RWPE2 (cell line): ENCODE measurements around the gene GRK5.
"Not testable (repeated sequence)": the region's sequence is repeated elsewhere in the genome, so short reads cannot be mapped to it uniquely, and the experiment has no call there.

Experiments
- ATAC-seq: fragments of 200-7000 bp; cut with Tn5 transposase; 3 replicates; pipeline ENCODE4 v1.9.1; 2021; ENCODE audit warnings: low read depth
- DNase-seq: peaks from one replicate; pipeline ENCODE4 v3.0.0-alpha.2; 2020; ENCODE audit warnings: low spot score
- H3K27ac ChIP-seq: fragments of 450-650 bp; 2 replicates; pipeline ENCODE4 v1.5.1; 2017; ENCODE audit warnings: mild to moderate bottlenecking; ENCODE audit not compliant: poor library complexity, severe bottlenecking
- H3K27me3 ChIP-seq: fragments of 250-450 bp; sonication (Bioruptor Pico); 2 replicates; pipeline ENCODE4 v1.5.1; 2021; ENCODE audit warnings: mild to moderate bottlenecking, moderate library complexity; ENCODE audit not compliant: insufficient read depth, poor library complexity, severe bottlenecking
- H3K36me3 ChIP-seq: fragments of 250-450 bp; sonication (Bioruptor Pico); 2 replicates; pipeline ENCODE4 v1.5.1; 2020; ENCODE audit warnings: low read depth, mild to moderate bottlenecking, moderate library complexity
- H3K4me1 ChIP-seq: fragments of 250-450 bp; sonication (Bioruptor Pico); 2 replicates; pipeline ENCODE4 v1.5.1; 2021; ENCODE audit warnings: mild to moderate bottlenecking, moderate library complexity; ENCODE audit not compliant: insufficient read depth, poor library complexity, severe bottlenecking
- H3K4me3 ChIP-seq: fragments of 250-450 bp; sonication (Bioruptor Pico); 2 replicates; pipeline ENCODE4 v1.5.1; 2021; ENCODE audit warnings: mild to moderate bottlenecking, moderate library complexity; ENCODE audit not compliant: severe bottlenecking
- H3K9me3 ChIP-seq: fragments of 250-450 bp; sonication (Bioruptor Pico); 2 replicates; pipeline ENCODE4 v1.5.1; 2021; ENCODE audit warnings: mild to moderate bottlenecking, moderate library complexity; ENCODE audit not compliant: severe bottlenecking
- TF ChIP-seq, protein P1 (sequence below): fragments of 450-650 bp; IDR thresholded peaks from one replicate; pipeline ENCODE4 v1.5.1; 2017; ENCODE audit warnings: mild to moderate bottlenecking, moderate library complexity; ENCODE audit not compliant: poor library complexity, severe bottlenecking

Gene GRK5

DNA sequence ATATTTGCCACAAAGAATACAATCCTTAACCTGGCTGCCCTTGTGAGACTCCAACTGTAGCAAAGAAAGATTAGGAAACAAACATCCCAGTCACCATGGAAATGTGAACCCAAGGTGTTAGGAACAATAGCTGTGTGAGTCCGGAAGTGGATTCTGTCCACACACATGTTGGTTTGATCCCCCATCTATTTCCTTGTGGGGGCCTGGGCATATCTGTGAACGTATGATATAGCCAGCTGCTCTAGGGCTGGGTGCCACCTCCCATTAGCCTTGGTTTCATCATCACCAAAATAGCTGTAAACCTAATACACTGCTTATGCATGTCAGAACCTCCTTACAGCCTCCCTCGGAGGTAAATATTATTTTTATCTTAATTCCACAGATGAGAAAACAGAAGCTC, 26.4 kb downstream of the GRK5 start:
- Histone ChIP-seq H3K4me1 (peaks cover 11% of the 10 kb centered on the region), H3K27ac (no peak overlapping the region), H3K27me3 (no peaks in the 10 kb centered on the region), H3K9me3 (no peaks in the 10 kb centered on the region), H3K36me3 (no peaks in the 10 kb centered on the region), H3K4me3 (no peak overlapping the region)
- TF ChIP-seq, protein P1, sequence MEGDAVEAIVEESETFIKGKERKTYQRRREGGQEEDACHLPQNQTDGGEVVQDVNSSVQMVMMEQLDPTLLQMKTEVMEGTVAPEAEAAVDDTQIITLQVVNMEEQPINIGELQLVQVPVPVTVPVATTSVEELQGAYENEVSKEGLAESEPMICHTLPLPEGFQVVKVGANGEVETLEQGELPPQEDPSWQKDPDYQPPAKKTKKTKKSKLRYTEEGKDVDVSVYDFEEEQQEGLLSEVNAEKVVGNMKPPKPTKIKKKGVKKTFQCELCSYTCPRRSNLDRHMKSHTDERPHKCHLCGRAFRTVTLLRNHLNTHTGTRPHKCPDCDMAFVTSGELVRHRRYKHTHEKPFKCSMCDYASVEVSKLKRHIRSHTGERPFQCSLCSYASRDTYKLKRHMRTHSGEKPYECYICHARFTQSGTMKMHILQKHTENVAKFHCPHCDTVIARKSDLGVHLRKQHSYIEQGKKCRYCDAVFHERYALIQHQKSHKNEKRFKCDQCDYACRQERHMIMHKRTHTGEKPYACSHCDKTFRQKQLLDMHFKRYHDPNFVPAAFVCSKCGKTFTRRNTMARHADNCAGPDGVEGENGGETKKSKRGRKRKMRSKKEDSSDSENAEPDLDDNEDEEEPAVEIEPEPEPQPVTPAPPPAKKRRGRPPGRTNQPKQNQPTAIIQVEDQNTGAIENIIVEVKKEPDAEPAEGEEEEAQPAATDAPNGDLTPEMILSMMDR: no peak
- DNase-seq (no peak), ATAC-seq (no peak)

- ATAC-seq (0 out of 3 replicates have a peak, but pooled peaks have one; percentile 29), DNase-seq (no peak)
- H3K27ac ChIP-seq: no peak overlapping the region
Observed at GRCh38 chr10:119235356-119235755, 28.0 kb downstream of the GRK5 start.

GRCh38 chr10:119237722-119238436, 30.5 kb downstream of the GRK5 start:
- Histone ChIP-seq H3K4me1 (peaks cover 11% of the 10 kb centered on the region), H3K27me3 (no peaks in the 10 kb centered on the region), H3K27ac (no peak overlapping the region), H3K9me3 (no peaks in the 10 kb centered on the region), H3K36me3 (no peaks in the 10 kb centered on the region), H3K4me3 (no peak overlapping the region)
- TF ChIP-seq, protein P1: no peak
- ATAC-seq: no peak
- no peak for DNase-seq

More at GRCh38 chr10:119235356-119235755, 28.0 kb downstream of the GRK5 start:
- TF ChIP-seq, protein P1: no peak
- H3K4me1 ChIP-seq: peaks cover 11% of the 10 kb centered on the region
- no peaks in the 10 kb centered on the region for H3K9me3 ChIP-seq
- no peaks in the 10 kb centered on the region for H3K36me3 ChIP-seq
- H3K27me3 ChIP-seq: no peaks in the 10 kb centered on the region
- no peak overlapping the region for H3K4me3 ChIP-seq

DNA sequence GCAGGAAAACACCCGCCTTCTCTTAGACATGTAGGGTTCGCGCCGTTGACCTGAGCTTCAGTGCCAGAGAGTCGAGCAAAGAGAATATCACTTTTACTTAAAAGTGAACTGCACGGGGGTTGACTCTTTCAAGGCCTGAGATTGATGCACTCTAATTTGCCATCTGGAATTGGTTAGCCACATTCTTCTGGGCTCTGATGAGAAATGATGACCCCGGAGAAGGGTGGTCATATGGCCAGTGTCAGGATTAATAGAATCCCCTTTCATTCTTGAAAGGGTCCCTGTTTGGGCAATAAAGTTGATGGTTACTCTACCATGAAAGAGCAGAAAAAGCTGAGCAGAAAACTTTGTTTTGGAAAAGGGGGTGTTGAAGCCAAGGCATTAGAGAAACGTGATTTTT, 31.2 kb downstream of the GRK5 start:
- Histone ChIP-seq H3K4me1 (peaks cover 7% of the 10 kb centered on the region), H3K4me3 (no peak overlapping the region), H3K27me3 (no peaks in the 10 kb centered on the region), H3K36me3 (no peaks in the 10 kb centered on the region), H3K27ac (no peak overlapping the region), H3K9me3 (no peaks in the 10 kb centered on the region)
- TF ChIP-seq, protein P1: no peak
- DNase-seq: no peak
- ATAC-seq: no peak

DNA sequence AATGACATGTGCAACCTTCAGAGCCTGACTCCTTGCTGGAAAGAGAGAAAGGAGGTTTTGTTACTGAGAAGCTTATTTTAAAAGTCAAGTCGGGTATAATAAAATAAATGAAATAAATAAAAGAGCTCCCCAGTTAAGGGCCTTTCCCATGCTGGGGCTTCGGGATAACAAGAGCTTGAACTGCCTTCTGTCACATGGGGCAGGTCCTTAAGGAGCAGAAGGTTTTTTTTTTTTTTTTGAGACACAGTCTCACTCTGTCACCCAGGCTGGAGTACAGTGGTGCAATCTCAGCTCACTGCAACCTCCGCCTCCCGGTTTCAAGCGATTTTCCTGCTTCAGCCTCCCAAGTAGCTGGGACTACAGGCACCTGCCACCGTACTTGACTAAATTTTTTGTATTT, 31.6 kb downstream of the GRK5 start:
- H3K9me3 ChIP-seq, H3K36me3 ChIP-seq, H3K27me3 ChIP-seq, H3K4me3 ChIP-seq, DNase-seq, H3K27ac ChIP-seq, H3K4me1 ChIP-seq, ATAC-seq: not testable (repeated sequence)

GRCh38 chr10:119239630-119240029, 32.3 kb downstream of the GRK5 start:
- H3K27me3 ChIP-seq, H3K36me3 ChIP-seq, DNase-seq, H3K9me3 ChIP-seq, H3K4me1 ChIP-seq, H3K27ac ChIP-seq, H3K4me3 ChIP-seq, ATAC-seq: not testable (repeated sequence)
